Fibroblast of skin of abdomen (primary cell): ENCODE data around the gene FBLN1.
"Not testable (repeated sequence)": the region's sequence is repeated elsewhere in the genome, so short reads cannot be mapped to it uniquely, and the experiment has no call there.

Experiments used
- DNase-seq: peaks from one replicate; pipeline ENCODE4 v3.0.0-alpha.2; 2013

Gene FBLN1

GRCh38 chr22:45477366-45478107 is 25.1 kb upstream of the FBLN1 start:
- DNase-seq, result no peak

GRCh38 chr22:45478108-45478771 is 24.4 kb upstream of the FBLN1 start:
- DNase-seq, result peak; percentile 94

DNA sequence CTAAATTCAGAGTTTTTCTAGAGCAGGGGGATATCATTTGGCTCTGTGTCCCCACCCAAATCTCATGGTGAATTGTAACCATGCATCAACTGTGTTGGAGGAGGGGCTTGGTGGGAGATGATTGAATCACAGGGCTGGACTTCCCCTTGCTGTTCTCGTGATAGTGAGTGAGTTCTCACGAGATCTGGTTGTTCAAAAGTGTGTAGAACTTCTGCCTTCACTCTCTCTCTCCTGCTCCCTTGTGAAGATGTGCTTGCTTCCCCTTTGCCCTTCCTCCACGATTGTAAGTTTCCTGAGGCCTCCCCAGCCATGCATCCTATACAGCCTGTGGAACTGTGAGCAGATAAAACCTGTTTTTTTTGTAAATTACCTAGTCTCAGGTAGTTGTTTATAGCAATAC is 22.0 kb upstream of the FBLN1 start:
- no peak for DNase-seq

DNA sequence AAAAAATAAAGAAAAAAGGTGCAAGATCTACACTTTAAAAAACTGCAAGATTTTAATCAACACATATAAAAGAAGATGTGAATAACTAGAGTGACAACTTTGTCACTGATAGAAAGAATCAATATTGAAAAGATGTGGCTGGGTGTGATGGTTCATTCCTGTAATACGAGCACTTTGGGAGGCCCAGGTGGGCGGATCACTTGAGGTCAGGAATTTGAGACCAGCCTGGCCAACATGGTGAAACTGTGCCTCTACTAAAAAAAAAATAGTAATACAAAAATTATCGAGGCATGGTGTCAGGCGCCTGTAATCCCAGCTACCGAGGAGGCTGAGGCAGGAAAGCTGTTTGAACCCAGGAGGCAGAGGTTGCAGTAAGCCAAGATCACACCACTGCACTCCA is 21.0 kb upstream of the FBLN1 start:
- no peak for DNase-seq

DNA sequence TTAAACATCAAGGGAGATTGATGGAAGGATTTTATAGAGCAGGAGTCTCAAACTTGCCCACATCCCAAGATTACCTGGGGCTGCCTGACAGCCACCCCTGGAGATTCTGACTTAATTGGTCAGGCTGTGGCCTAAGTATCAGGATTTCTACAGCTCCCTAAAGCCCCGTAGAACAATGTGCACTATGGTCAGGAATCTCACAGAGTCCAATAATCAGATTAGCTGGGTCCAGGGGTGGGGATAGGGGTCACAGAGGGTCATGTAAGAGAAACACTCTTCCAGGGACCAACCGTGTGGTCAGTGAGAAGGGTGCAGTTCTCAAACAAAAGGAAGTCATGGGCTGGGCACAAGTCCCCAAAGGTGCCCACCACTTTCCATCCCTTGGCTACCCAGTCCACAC is 20.5 kb upstream of the FBLN1 start:
- no peak for DNase-seq

DNA sequence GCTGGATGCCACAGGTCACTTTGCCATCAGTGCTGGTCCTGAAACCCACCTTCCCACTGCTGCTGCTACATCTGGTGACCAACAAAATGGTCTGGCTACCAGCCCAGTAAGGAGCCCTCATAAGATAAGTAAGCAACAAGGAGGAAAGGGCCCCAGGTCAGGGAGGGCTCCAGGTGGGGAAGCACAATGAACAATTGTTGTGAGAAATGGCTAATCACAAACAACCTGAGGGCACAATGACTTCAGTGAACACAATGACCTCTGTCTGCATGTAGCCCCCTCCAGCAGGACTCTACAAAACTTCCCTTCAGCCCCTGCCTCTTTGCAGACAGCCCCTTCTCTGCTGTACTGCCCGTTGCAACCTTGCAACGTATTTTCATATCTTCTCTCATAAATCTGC is 19.4 kb upstream of the FBLN1 start:
- no peak for DNase-seq

GRCh38 chr22:45483918-45484499 is 18.7 kb upstream of the FBLN1 start:
- DNase-seq, result no peak

DNA sequence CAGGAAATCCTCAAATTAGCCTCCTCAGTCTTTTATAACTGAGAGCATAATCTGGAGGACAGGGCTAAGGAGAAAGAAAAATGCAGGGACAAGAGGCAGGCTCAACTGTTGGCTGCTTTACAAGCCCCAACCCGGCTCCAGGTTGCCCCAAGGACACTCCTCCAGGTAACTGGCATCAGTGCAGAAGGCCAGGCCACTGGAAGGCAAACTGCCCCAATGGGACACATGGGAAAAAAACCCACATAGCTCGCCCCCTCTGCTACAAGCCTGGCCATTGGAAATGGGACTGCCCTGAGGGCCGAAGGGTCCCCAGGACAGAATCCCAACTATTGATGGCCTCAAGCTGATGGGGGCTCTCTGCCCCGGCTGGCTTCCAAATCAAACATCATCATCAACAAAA is 17.9 kb upstream of the FBLN1 start:
- DNase-seq, result no peak

DNA sequence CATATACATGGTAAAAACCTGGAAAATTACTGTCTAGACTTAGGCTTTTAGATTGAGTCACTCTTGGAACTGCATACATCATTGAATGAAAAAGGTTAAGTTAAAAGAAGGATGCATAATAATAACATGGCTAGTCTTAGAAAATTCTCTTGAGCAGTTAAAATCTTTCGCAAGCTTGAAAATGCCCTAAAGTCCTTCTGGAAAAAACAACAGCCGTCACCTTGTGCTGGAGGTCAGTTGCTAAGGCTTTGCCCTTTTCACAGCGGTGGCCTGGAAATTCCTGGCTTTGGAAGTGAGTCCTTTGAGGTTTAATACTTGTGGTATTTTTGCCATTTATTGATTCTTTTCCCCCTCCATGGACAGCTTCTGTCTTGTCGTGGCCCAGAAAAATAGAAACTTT is 17.4 kb upstream of the FBLN1 start:
- no peak for DNase-seq

DNA sequence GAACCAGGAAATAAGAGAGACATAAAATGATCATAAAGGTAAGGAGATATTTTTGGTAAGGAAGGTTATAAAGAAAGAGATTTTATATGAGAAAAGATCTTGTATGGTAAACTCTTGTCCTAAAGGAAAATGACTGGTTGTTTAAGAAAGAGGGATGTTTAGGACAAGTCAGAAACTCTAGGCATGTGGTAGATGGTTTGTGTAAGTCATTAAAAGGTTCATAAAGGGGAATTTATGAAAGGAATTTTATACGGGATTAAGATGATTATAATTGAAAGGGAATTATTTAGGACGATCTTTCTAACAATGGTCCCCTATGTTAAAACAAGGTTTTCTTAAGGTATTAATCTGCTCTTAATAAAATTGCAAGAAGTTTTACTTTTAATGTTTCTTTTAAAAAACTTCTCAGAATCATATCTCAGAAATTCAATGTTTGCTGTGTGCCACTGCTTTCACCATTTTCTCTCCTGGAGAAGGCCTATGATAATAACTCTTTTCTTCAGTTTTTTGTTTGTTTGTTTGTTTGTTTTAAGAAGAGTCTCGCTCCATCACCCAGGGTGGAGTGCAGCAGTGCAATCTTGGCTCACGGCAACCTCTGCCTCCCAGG is 13.8 kb upstream of the FBLN1 start:
- no peak for DNase-seq

GRCh38 chr22:45490836-45491235 is 11.8 kb upstream of the FBLN1 start:
- no peak for DNase-seq

DNA sequence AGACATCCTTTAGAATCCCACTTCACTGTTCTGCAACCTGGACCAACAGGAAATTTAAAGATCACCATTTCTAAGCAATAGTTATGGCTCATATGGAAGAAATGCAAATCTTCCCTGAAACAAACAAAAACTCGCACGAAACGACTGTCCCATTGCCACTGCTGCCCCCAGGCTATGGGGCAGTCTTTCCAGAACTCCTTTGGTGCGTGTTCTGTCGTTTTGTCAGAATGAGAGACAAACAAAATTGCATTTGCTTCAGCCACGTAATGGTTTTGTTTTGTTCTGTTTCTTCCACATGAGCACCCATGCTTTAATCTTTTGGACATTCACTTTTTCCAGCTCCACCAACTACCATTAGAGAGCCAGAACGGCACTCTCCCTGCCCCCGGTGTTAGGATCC is 10.8 kb upstream of the FBLN1 start:
- no peak for DNase-seq

GRCh38 chr22:45493286-45493771 is 9.4 kb upstream of the FBLN1 start:
- DNase-seq, result peak; percentile 59

- not testable (repeated sequence) for DNase-seq
Measured at GRCh38 chr22:45494306-45494705, 8.4 kb upstream of the FBLN1 start.

DNA sequence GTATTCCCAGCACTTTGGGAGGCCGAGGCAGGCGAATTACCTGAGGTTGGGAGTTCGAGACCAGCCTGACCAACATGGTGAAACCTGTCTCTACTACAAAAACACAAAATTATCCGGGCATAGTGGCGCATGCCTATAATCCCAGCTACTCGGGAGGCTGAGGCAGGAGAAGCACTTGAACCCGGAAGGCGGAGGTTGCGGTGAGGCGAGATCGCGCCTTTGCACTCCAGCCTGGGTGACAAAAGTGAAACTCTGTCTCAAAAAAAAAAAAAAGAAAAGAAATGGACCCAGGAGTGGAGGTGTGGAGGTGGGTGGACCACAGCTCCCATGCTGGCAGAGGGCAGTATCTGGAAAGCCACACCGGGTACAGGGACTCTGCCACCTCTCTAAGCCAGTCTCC is 7.1 kb upstream of the FBLN1 start:
- not testable (repeated sequence) for DNase-seq

DNA sequence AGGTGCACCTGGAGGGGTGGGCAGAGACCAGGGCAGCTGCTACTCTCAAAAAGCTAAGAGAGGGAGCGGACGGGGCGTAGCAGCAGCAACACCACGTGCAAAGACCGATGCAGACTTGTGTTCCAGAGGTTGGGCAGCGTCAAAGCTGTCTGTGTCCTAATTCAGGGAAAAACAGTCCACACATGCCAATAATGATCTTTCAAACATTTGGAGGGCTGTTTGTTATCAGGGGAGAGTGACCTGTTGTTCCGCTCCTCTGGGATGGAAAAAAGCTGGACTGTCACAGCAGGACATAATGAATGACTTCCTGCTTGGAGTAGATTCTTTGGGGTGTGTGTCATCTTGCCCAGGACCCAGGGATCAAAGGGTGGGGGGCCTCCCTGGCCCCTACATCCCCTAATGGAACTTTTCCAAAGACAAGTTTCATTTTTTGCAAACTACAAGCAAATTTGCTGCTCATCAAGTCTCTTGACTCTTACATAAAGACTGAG is 6.2 kb upstream of the FBLN1 start:
- DNase-seq, result no peak

- DNase-seq, result no peak
Measured at GRCh38 chr22:45497351-45498145, 5.1 kb upstream of the FBLN1 start.

DNA sequence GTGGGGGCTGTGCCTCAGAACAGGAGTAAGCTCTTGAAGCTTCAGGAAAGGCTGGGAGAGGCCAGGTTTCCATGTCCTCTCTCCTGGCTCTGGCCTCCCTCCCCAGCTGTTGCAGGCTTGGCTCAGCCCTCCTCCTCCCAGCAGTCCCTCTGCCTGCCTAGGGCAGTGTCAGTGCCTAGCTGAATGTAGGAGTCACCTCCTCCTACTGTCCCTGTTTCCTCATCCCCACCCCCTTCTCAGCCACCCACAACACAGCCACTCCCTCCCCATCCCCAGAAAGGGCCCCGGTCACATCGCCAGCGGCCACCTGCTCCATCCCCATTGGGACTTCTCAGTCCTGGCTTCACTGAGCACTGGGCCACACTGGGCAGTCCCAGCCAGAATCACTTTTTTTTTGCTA is 2.9 kb upstream of the FBLN1 start:
- DNase-seq, result no peak

- no peak for DNase-seq
Measured at GRCh38 chr22:45503050-45503815, 550 bp downstream of the FBLN1 start.

GRCh38 chr22:45503816-45504372 is 1.2 kb downstream of the FBLN1 start:
- DNase-seq, result no peak
